Thyroid gland (tissue), 4 donors: ENCODE results near the gene PACSIN1. TPM values are rescaled to one million over a fixed set of nuclear protein-coding genes. Genes with fewer than 3 reads are reported as not detected.
"Not testable (repeated sequence)": the region's sequence is repeated elsewhere in the genome, so short reads cannot be mapped to it uniquely, and the experiment has no call there.

Experiments
- DNase-seq, 2 donors: peaks; one replicate each; pipeline ENCODE4 v3.0.0-alpha.2; 2019
- H3K27ac ChIP-seq, 3 donors: fragments of 200-600 bp; sonication (generic); 1 replicate in 2 of 3; 2 replicates in 1 of 3; pipeline ENCODE4 v1.5.1; 2016 to 2019; ENCODE audit warnings: mild to moderate bottlenecking in 1 of 3, moderate library complexity in 1 of 3
- H3K27me3 ChIP-seq: fragments of 200-600 bp; sonication (generic); one replicate; pipeline ENCODE4 v1.5.1; 2019
- H3K36me3 ChIP-seq, 2 donors: fragments of 200-600 bp; sonication (generic); one replicate each; pipeline ENCODE4 v1.5.1; 2016 to 2019
- H3K4me1 ChIP-seq, 2 donors: fragments of 200-600 bp; sonication (generic); one replicate each; pipeline ENCODE4 v1.5.1; 2017 to 2019
- H3K4me3 ChIP-seq, 3 donors: fragments of 200-600 bp; sonication (generic); replicated peaks in 1 of 3; 1 replicate in 2 of 3; 2 replicates in 1 of 3; pipeline ENCODE4 v1.5.1; 2016; ENCODE audit warnings: mild to moderate bottlenecking in 1 of 3
- H3K9me3 ChIP-seq: fragments of 200-600 bp; sonication (generic); one replicate; pipeline ENCODE4 v1.5.1; 2017
- CTCF ChIP-seq, 6 experiments: fragments of 200-600 bp in 3 of 6; fragments of 450-650 bp in 3 of 6; sonication (generic) in 3 of 6; IDR thresholded peaks; one replicate each; pipeline ENCODE4 v1.5.1; 2016 to 2019; ENCODE audit warnings: antibody characterized with exemption in 6 of 6, mild to moderate bottlenecking in 2 of 6, inconsistent platforms in 1 of 6, moderate library complexity in 1 of 6
- POLR2A ChIP-seq, 2 donors: fragments of 450-650 bp; IDR thresholded peaks; one replicate each; pipeline ENCODE4 v1.6.1; 2017; ENCODE audit warnings: antibody characterized with exemption in 2 of 2, mild to moderate bottlenecking in 2 of 2, moderate library complexity in 1 of 2
- WGBS, 2 donors: methylation state at CpG; one replicate each; pipeline ENCODE4 v1.1.5; 2017; 5-methylcytosine and 5-hydroxymethylcytosine counted together
- intact Hi-C: fragments of 100-400 bp; cut with DNase I; formaldehyde crosslinking; loops from one replicate; pipeline ENCODE4 v1.15.1; 2023
- total RNA-seq, 4 donors: library from RNA; depleted of rRNA; stranded (reverse); fragments of >200 nt; gene quantifications; one replicate each; pipeline ENCODE4 v1.2.3, GENCODE V29; 2016

Gene PACSIN1
- total RNA-seq, 4 donors from 2014 or later: 0.11 TPM; not detected in 3

GRCh38 chr6:34475238-34475682 lies 9.4 kb downstream of the PACSIN1 start:
- intact Hi-C loops: no loop called here

GRCh38 chr6:34475767-34476328 lies 10.0 kb downstream of the PACSIN1 start:
- intact Hi-C loops: no loop called here
- no peak for TF ChIP-seq POLR2A (IDR thresholded peaks at IDR 0.05)
- Histone ChIP-seq H3K36me3 (no peaks in the 10 kb centered on the region), H3K4me3 (no peak overlapping the region), H3K4me1 (no peaks in the 10 kb centered on the region), H3K27me3 (no peaks in the 10 kb centered on the region), H3K9me3 (no peaks in the 10 kb centered on the region), H3K27ac (no peak overlapping the region)
- 71 to 75% methylated on average over 7 of the region's 7 CpGs for WGBS, 2 donors
- no peak for DNase-seq

More at GRCh38 chr6:34475238-34475682, 9.4 kb downstream of the PACSIN1 start:
- no peak overlapping the region for H3K4me3 ChIP-seq
- H3K4me1 ChIP-seq: no peaks in the 10 kb centered on the region
- H3K27me3 ChIP-seq: no peaks in the 10 kb centered on the region
- H3K36me3 ChIP-seq: no peaks in the 10 kb centered on the region
- 66 to 71% methylated on average over 5 of the region's 5 CpGs for WGBS, 2 donors
- TF ChIP-seq CTCF (IDR thresholded peaks at IDR 0.05): no peak
- TF ChIP-seq POLR2A (IDR thresholded peaks at IDR 0.05): no peak
- no peak overlapping the region for H3K27ac ChIP-seq
- DNase-seq: no peak
- H3K9me3 ChIP-seq: no peaks in the 10 kb centered on the region

DNA sequence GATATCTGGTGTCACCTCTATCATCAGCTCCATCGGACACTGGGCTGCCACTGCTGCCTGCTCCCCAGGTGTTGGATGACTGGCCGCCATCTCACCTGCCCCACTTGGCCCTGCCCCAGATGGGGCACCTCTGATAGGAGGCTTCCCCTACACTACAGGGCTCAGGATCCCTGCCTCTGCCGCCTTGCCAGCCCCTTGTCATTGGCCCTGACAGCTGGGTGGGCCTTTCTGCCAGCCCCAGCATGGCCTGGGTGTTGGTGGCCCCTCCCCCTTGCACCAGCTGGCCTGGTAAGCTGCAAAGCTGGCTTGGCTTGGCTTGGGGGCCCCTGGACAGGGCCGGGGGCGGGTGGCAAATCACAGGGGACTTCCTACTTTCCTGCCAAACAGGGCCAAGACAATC lies 10.6 kb downstream of the PACSIN1 start:
- no peaks in the 10 kb centered on the region for H3K27me3 ChIP-seq
- no peaks in the 10 kb centered on the region for H3K9me3 ChIP-seq
- 43 to 55% methylated on average over 2 to 3 of the region's 5 CpGs for WGBS, 2 donors
- no peaks in the 10 kb centered on the region for H3K4me1 ChIP-seq
- TF ChIP-seq POLR2A (IDR thresholded peaks at IDR 0.05) (no peak), CTCF (IDR thresholded peaks at IDR 0.05) (no peak)
- H3K4me3 ChIP-seq: no peak overlapping the region
- intact Hi-C loops: no loop called here
- DNase-seq: no peak
- no peaks in the 10 kb centered on the region for H3K36me3 ChIP-seq
- H3K27ac ChIP-seq: no peak overlapping the region

GRCh38 chr6:34476921-34477320 lies 11.0 kb downstream of the PACSIN1 start:
- H3K4me1 ChIP-seq: no peaks in the 10 kb centered on the region
- intact Hi-C loops: no loop called here

DNA sequence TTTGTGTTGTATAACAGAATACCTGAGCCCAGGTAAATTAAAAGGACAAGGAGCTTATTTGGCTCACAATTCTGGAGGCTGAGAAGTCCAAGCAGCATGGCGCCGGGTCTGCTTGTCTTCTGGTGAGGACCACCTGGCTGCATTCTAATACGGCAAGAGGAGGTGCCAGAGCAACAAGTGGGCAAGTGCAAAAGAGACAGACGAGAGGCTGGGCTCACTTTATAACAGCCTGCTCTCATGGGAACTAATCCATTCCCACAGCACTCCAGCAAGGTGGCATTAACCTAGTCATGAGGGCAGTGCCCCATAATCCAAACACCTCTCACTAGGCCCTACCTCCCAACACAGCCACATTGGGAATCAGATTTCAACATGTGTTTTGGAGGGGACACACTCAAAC lies 12.9 kb downstream of the PACSIN1 start:
- Histone ChIP-seq H3K4me3 (no peak overlapping the region), H3K9me3 (no peaks in the 10 kb centered on the region), H3K36me3 (no peaks in the 10 kb centered on the region), H3K4me1 (no peaks in the 10 kb centered on the region), H3K27me3 (no peaks in the 10 kb centered on the region), H3K27ac (no peak overlapping the region)
- TF ChIP-seq POLR2A (IDR thresholded peaks at IDR 0.05) (no peak), CTCF (IDR thresholded peaks at IDR 0.05) (no peak)
- 84 to 89% methylated on average over 4 of the region's 4 CpGs for WGBS, 2 donors
- DNase-seq: no peak
- intact Hi-C loops: no loop called here

More at GRCh38 chr6:34476921-34477320, 11.0 kb downstream of the PACSIN1 start:
- WGBS, 2 donors: 52 to 56% methylated on average over 5 of the region's 5 CpGs
- Histone ChIP-seq H3K27me3 (no peaks in the 10 kb centered on the region), H3K9me3 (no peaks in the 10 kb centered on the region), H3K36me3 (no peaks in the 10 kb centered on the region), H3K27ac (no peak overlapping the region), H3K4me3 (no peak overlapping the region)
- DNase-seq: no peak
- TF ChIP-seq POLR2A (IDR thresholded peaks at IDR 0.05): no peak
- TF ChIP-seq CTCF (IDR thresholded peaks at IDR 0.05): no peak

DNA sequence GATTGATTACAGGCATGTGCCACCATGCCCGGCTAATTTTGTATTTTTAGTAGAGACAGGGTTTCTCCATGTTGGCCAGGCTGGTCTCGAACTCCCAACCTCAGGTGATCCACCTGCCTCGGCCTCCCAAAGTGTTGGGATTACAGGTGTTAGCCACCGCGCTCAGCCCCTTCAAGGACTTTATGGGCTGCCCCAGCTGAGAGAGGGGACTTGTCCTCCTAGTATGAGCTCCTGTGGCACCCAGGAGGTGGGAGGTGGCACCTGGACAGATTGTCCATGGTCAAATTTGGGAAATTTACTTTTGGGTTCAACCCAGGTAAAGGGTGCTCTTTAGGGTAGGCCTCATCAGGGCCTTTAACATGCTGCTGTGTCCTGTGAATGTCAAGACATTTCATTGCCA lies 17.9 kb downstream of the PACSIN1 start:
- WGBS, 2 donors: 96 to 98% methylated on average over 5 of the region's 5 CpGs
- H3K4me1 ChIP-seq, H3K4me3 ChIP-seq, H3K27me3 ChIP-seq, H3K27ac ChIP-seq, DNase-seq, H3K36me3 ChIP-seq, H3K9me3 ChIP-seq, intact Hi-C loops: not testable (repeated sequence)
